HepG2 (cell line): ENCODE results near the gene BABAM2.

Experiments
- IRF1 ChIP-seq: sonication (generic); formaldehyde crosslinking; IDR thresholded peaks from 2 replicates; pipeline ENCODE4 v1.4.0; 2020; ENCODE audit warnings: low read depth, mild to moderate bottlenecking, missing genetic modification reagents
- KLF16 ChIP-seq, 2 experiments: sonication (generic) in 1 of 2; formaldehyde crosslinking in 1 of 2; IDR thresholded peaks; 2 replicates each; pipeline versions ENCODE4 v1.6.1 to v1.8.0; 2016 to 2023; ENCODE audit warnings: missing genetic modification reagents in 2 of 2, missing compliant biosample characterization in 1 of 2
- NCOR1 ChIP-seq: fragments of 200-600 bp; sonication (generic); IDR thresholded peaks from 2 replicates; pipeline ENCODE4 v1.7.0; 2017; ENCODE audit warnings: antibody characterized with exemption, low read length, borderline replicate concordance
- POLR2A ChIP-seq, 2 experiments: IDR thresholded peaks; 2 replicates each; pipeline ENCODE4 v1.6.1; 2011; ENCODE audit warnings: low read depth in 2 of 2, low read length in 2 of 2, mild to moderate bottlenecking in 1 of 2, moderate library complexity in 1 of 2; ENCODE audit not compliant: insufficient read depth in 1 of 2
- SOX6 ChIP-seq, 2 experiments: fragments of 450-650 bp in 1 of 2; sonication (generic) in 1 of 2; formaldehyde crosslinking in 1 of 2; IDR thresholded peaks; 2 replicates each; pipeline versions ENCODE4 v1.4.0 to v1.6.1; 2017 to 2020; ENCODE audit warnings: antibody characterized with exemption in 1 of 2, mild to moderate bottlenecking in 1 of 2, missing genetic modification reagents in 1 of 2

- TF ChIP-seq SOX6 (IDR thresholded peaks at IDR 0.05) (no peak), SOX6 (CRISPR knock-in tag; IDR thresholded peaks at IDR 0.05) (no peak), POLR2A (IDR thresholded peaks at IDR 0.05; ENCODE audit: insufficient read depth in 1 of 2, low read depth in 2 of 2, low read length in 2 of 2) (no peak), NCOR1 (no peak), IRF1 (no peak), KLF16 (CRISPR knock-in tag; IDR thresholded peaks at IDR 0.05) (no peak)
Measured at GRCh38 chr2:27849558-27850205, 40.8 kb upstream of the BABAM2 start.
